Sigmoid colon (tissue), 3 donors: ENCODE measurements around the gene ZNF521.

Source experiments
- POLR2A ChIP-seq, 2 donors: fragments of 450-650 bp; IDR thresholded peaks; one replicate each; pipeline ENCODE4 v1.6.1; 2016; ENCODE audit warnings: antibody characterized with exemption in 2 of 2, mild to moderate bottlenecking in 2 of 2, moderate library complexity in 2 of 2
- TF ChIP-seq, protein P1 (sequence below), 4 experiments: fragments of 450-650 bp in 3 of 4; fragments of 200-600 bp in 1 of 4; IDR thresholded peaks; one replicate each; pipeline ENCODE4 v1.5.1; 2016 to 2019; ENCODE audit warnings: antibody characterized with exemption in 4 of 4, mild to moderate bottlenecking in 3 of 4, moderate library complexity in 2 of 4

DNA sequence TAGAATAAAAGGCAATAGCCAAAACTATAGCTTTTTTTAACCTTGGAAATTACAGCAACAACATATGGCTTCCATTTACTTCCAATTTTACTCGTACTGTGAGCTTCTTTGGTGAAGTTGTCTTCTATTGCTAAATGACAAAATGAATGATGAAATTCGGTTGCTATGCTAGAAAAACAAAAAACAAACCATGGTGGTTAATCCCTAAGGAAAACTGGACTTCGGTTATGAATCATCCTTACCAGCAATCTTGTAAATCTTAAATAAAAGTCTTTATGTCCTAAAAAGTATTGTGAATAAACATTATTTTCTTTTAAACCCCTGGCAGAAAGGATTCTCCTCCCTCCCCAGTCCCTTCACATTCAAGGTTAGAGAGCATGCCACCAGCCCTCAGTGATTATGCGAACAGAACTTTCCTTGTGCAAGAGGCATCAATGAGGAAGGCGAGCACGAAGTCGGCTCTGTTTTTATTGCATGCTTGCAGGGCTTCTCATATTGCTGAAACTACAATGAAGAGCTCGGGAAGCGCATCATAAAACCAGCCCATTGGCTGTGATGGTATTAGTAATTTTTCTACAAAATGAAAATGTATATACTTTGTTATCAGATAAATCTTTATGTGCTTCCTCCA is 62.9 kb downstream of the ZNF521 start:
- TF ChIP-seq POLR2A (IDR thresholded peaks at IDR 0.05) = no peak
- TF ChIP-seq, protein P1, sequence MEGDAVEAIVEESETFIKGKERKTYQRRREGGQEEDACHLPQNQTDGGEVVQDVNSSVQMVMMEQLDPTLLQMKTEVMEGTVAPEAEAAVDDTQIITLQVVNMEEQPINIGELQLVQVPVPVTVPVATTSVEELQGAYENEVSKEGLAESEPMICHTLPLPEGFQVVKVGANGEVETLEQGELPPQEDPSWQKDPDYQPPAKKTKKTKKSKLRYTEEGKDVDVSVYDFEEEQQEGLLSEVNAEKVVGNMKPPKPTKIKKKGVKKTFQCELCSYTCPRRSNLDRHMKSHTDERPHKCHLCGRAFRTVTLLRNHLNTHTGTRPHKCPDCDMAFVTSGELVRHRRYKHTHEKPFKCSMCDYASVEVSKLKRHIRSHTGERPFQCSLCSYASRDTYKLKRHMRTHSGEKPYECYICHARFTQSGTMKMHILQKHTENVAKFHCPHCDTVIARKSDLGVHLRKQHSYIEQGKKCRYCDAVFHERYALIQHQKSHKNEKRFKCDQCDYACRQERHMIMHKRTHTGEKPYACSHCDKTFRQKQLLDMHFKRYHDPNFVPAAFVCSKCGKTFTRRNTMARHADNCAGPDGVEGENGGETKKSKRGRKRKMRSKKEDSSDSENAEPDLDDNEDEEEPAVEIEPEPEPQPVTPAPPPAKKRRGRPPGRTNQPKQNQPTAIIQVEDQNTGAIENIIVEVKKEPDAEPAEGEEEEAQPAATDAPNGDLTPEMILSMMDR (IDR thresholded peaks at IDR 0.05) = no peak
